Chondrocyte (in vitro differentiated cells): ENCODE data around the gene KCNH5. TPM values are rescaled to one million over a fixed set of nuclear protein-coding genes. Genes with fewer than 3 reads are reported as not detected.

Experiments used
- DNase-seq: peaks from one replicate; pipeline ENCODE4 v3.0.0; 2021; ENCODE audit warnings: mixed read lengths, low spot score
- H3K27ac Mint-ChIP-seq: one replicate; pipeline ENCODE4 v1.8.0; 2021; ENCODE audit warnings: mild to moderate bottlenecking, moderate library complexity, mixed read lengths; ENCODE audit not compliant: unreplicated experiment
- H3K27me3 Mint-ChIP-seq: 2 replicates; pipeline ENCODE4 v1.8.0; 2021; ENCODE audit warnings: low read depth, mixed read lengths
- H3K36me3 Mint-ChIP-seq: 2 replicates; pipeline ENCODE4 v1.8.0; 2021; ENCODE audit warnings: low read depth, mixed read lengths
- H3K4me1 Mint-ChIP-seq: 2 replicates; pipeline ENCODE4 v1.8.0; 2021; ENCODE audit warnings: low read depth, mild to moderate bottlenecking, mixed read lengths
- H3K4me3 Mint-ChIP-seq: one replicate; pipeline ENCODE4 v1.8.0; 2021; ENCODE audit warnings: mild to moderate bottlenecking, moderate library complexity, mixed read lengths; ENCODE audit not compliant: unreplicated experiment
- H3K9me3 Mint-ChIP-seq: 2 replicates; pipeline ENCODE4 v1.8.0; 2021; ENCODE audit warnings: low read depth, mixed read lengths
- total RNA-seq: library from RNA; stranded (reverse); gene quantifications from 3 replicates; pipeline ENCODE4 v1.2.1, GENCODE V29; 2021
- TF ChIP-seq, protein P1 (sequence below): fragments of 200-600 bp; sonication (generic); IDR thresholded peaks from 2 replicates; pipeline ENCODE4 v1.5.0; 2021; ENCODE audit warnings: antibody characterized with exemption, mild to moderate bottlenecking, moderate library complexity

The KCNH5 gene
- total RNA-seq, 1 donor from 2014 or later: not detected

DNA sequence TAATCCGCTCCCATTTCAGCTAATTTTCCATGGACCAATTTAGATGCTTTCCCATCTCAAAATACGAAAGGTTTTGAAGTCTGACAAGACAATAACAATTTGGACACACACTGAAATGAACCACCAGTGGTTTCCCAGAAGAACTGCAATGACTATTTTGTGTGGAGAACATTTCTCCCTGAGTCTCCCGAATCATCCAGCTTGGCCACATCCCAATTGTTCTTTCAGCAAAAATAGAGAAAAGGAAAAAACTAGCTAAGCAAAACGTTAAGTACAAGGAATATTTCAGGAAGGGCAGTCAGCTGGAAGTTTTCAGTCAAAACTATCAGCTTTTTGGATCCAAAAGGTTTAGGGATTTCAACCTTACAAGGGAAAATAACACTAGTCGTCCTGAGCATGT lies 390.6 kb downstream of the KCNH5 start:
- TF ChIP-seq, protein P1, sequence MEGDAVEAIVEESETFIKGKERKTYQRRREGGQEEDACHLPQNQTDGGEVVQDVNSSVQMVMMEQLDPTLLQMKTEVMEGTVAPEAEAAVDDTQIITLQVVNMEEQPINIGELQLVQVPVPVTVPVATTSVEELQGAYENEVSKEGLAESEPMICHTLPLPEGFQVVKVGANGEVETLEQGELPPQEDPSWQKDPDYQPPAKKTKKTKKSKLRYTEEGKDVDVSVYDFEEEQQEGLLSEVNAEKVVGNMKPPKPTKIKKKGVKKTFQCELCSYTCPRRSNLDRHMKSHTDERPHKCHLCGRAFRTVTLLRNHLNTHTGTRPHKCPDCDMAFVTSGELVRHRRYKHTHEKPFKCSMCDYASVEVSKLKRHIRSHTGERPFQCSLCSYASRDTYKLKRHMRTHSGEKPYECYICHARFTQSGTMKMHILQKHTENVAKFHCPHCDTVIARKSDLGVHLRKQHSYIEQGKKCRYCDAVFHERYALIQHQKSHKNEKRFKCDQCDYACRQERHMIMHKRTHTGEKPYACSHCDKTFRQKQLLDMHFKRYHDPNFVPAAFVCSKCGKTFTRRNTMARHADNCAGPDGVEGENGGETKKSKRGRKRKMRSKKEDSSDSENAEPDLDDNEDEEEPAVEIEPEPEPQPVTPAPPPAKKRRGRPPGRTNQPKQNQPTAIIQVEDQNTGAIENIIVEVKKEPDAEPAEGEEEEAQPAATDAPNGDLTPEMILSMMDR: no peak
- Mint-ChIP-seq H3K27ac (no peak overlapping the region), H3K9me3 (no peaks in the 10 kb centered on the region), H3K4me3 (no peak overlapping the region), H3K36me3 (no peaks in the 10 kb centered on the region), H3K27me3 (peaks cover 5% of the 10 kb centered on the region), H3K4me1 (peaks cover 3% of the 10 kb centered on the region)
- DNase-seq: no peak

Other genes with a start within 250 kb of the KCNH5 start
- 37.1 to 55.1 TPM (median 39.2 TPM) in 3 replicates for gene RHOJ, start 159.0 kb upstream of the KCNH5 start, total RNA-seq